K562 (cell line): ENCODE results near the gene ZP1.

Experiments used
- ARNT ChIP-seq, 2 experiments: fragments of 450-650 bp; IDR thresholded peaks; 2 replicates each; pipeline ENCODE4 v1.6.1; 2016; ENCODE audit warnings: mild to moderate bottlenecking in 1 of 2
- CBX8 ChIP-seq: fragments of 200-600 bp; sonication (generic); IDR thresholded peaks from 2 replicates; pipeline ENCODE4 v1.6.1; 2012; ENCODE audit warnings: borderline replicate concordance, mixed run types, low read depth, mild to moderate bottlenecking, moderate library complexity, mixed read lengths, low read length, control low read depth, inconsistent platforms; ENCODE audit not compliant: poor library complexity, severe bottlenecking; ENCODE audit errors: extremely low read depth
- CREB1 ChIP-seq, 2 experiments: sonication (generic) in 1 of 2; formaldehyde crosslinking in 1 of 2; IDR thresholded peaks; 2 replicates each; pipeline versions ENCODE4 v1.6.1 to v1.8.0; 2012 to 2022; ENCODE audit warnings: inconsistent platforms in 1 of 2, mild to moderate bottlenecking in 1 of 2, missing genetic modification reagents in 1 of 2, moderate library complexity in 1 of 2
- CTCF ChIP-seq, 3 experiments: IDR thresholded peaks in 2 of 3; conservative IDR thresholded peaks in 1 of 3; 2 replicates each; pipeline ENCODE4 v1.5.1; 2011 to 2012; ENCODE audit warnings: low read length in 3 of 3, mild to moderate bottlenecking in 3 of 3, control low read depth in 2 of 3, improper control_type of control experiment in 1 of 3, inconsistent platforms in 1 of 3, low read depth in 1 of 3, mixed read lengths in 1 of 3, moderate library complexity in 1 of 3; ENCODE audit not compliant: insufficient read depth in 2 of 3
- MAX ChIP-seq: sonication (generic); formaldehyde crosslinking; IDR thresholded peaks from 2 replicates; pipeline ENCODE4 v1.9.0; 2022; ENCODE audit warnings: mild to moderate bottlenecking, missing genetic modification reagents
- POLR2AphosphoS5 ChIP-seq: IDR thresholded peaks from 2 replicates; pipeline ENCODE4 v1.6.1; 2011; ENCODE audit warnings: mild to moderate bottlenecking, low read depth, low read length, moderate library complexity; ENCODE audit not compliant: control insufficient read depth, insufficient read depth
- ZBTB34 ChIP-seq: fragments of 250-450 bp; sonication (Bioruptor Pico); IDR thresholded peaks from 2 replicates; pipeline ENCODE4 v1.8.0; 2021; ENCODE audit warnings: mild to moderate bottlenecking, moderate library complexity
- ZNF134 ChIP-seq: fragments of 250-450 bp; sonication (Bioruptor Pico); conservative IDR thresholded peaks from 2 replicates; pipeline ENCODE4 v1.4.0; 2020

- TF ChIP-seq MAX (CRISPR knock-in tag) (no peak), CBX8 (no peak), CTCF (IDR thresholded peaks at IDR 0.05 in 2 of 3, conservative IDR thresholded peaks at IDR 0.05 in 1 of 3; ENCODE audit: insufficient read depth in 2 of 3, low read depth in 1 of 3, low read length in 3 of 3) (no peak), ZNF134 (CRISPR knock-in tag) (no peak), ARNT (IDR thresholded peaks at IDR 0.05) (no peak), CREB1 (IDR thresholded peaks at IDR 0.05) (no peak), CREB1 (CRISPR knock-in tag; IDR thresholded peaks at IDR 0.05) (no peak), POLR2AphosphoS5 (no peak), ZBTB34 (no peak)
Observed at GRCh38 chr11:60905047-60905446, 37.7 kb downstream of the ZP1 start.
